HL-60 (cell line): Measurements from ENCODE around the gene GRIA3.

Experiments used
- CTCF ChIP-seq: IDR thresholded peaks from one replicate; pipeline ENCODE4 v1.5.1; 2011; ENCODE audit warnings: low read length, control low read depth, inconsistent platforms; ENCODE audit not compliant: insufficient read depth
- GABPA ChIP-seq: IDR thresholded peaks from 2 replicates; pipeline ENCODE4 v1.6.1; 2012; ENCODE audit warnings: low read depth
- POLR2AphosphoS5 ChIP-seq: IDR thresholded peaks from 2 replicates; pipeline ENCODE4 v1.6.1; 2012; ENCODE audit warnings: low read depth
- REST ChIP-seq: IDR thresholded peaks from 2 replicates; pipeline ENCODE4 v1.6.1; 2012; ENCODE audit warnings: low read depth; ENCODE audit not compliant: insufficient replicate concordance

GRCh38 chrX:123222920-123223319 lies 38.8 kb downstream of the GRIA3 start:
- TF ChIP-seq CTCF, result no peak
- no peak for TF ChIP-seq POLR2AphosphoS5
- TF ChIP-seq REST, result no peak
- TF ChIP-seq GABPA, result no peak
